COLO829 (cell line): ENCODE results near the gene KCTD10.

Experiments used
- DNase-seq: peaks from one replicate; pipeline ENCODE4 v3.0.0; 2012; ENCODE audit warnings: low spot score

KCTD10 gene

DNA sequence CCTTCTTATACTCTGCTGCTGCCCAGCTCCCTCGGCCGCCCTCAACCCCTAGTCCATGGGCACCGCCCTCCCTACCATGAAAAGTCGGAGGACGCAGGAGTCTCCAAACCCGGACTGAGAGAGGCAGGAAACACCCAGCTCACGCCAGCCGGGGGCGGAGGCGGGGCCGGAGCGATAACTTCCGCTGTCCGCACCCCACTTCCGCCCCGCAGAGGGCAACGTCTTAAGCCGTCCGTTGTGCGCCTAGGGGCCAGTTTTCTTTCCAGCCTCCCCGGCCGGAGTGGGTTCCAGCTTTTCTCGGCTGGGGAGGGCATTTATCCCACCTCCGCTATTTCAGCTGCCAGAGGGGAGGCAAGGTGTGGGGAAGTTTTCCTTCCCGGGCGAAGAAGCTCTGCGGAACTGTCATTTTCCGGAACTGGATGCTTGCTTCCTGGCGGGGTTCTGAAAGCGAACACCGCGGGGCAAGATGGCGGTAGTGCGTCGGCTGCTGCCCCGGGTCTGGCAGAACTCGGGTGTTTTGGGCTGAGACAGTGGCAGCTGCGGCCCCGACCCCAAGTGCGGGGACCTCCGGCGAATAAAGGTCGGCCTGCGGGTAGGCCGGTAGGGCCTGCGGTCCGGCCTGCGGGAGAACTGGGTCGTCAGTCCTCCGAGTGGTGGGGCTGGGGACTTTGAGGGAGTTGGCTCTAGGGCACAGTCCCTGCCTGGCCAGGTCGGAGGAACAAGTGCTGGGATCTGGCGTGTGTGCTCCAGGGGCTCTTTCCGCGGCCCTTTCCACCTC is at the start of gene KCTD10, which contains the start of gene UBE3B:
KCTD10 (minus strand) TSS at position 116 of the 778 bp plus-strand sequence; CDS start at position 78, 38 bp downstream.
UBE3B (plus strand) TSS at position 450 of the 778 bp plus-strand sequence. CDS start 5,918 bp downstream, outside the sequence.
- peak; percentile 93 for DNase-seq

DNA sequence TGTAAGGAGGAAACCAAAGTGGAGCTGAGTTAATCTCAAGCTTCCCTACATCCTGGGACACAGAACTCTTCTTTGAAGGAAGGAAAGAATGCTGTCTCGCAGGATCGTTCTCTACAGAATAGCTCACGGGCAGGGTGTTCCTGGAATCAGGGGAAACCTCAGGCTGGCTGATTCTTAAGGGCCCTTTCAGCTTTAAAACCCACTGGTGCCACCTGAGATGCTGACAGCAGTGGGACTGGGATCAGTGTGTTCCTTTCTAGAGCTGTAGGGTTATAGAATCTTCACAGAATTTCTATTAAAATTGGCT is 48.1 kb upstream of the KCTD10 start:
- no peak for DNase-seq

DNA sequence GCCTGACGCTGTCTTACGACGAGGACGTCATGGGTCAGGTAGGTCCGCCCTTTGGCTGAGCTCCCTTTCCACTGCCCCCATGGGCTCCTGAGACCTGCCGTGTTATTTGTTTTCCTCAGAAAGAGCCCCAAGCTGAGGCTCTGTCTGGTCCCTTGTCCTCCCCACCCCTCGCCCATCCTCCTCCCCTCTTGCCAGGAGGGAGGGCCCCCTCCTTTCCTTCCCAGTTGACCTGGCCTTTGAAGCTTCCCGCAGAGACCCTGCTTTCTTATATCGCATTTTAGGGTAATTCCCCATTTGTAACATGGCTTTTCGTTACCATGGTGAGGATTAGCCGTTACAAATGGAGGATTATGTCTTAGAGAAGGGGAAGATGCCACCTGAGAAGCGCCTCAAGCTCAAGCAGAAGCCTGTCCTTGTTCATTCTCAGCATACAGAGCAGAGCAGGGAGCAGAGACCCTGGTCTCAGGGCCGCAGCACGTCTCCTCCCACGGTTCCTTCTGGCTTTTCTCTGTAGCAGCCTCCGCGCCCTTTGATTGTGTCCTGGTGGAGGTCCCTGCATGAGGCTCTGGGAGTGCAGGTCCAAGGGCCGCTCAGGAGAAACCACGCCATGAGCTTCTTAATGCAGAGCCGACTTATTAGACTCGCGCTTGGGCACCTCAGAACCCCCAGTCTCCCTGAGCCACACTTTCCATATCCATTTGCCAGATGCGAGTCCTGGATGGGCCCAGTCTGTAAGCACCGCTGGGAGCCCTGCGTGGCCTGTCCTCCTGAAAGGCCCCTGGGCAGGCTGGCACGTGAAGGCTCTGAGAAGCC is 47.6 kb upstream of the KCTD10 start:
- no peak for DNase-seq

DNA sequence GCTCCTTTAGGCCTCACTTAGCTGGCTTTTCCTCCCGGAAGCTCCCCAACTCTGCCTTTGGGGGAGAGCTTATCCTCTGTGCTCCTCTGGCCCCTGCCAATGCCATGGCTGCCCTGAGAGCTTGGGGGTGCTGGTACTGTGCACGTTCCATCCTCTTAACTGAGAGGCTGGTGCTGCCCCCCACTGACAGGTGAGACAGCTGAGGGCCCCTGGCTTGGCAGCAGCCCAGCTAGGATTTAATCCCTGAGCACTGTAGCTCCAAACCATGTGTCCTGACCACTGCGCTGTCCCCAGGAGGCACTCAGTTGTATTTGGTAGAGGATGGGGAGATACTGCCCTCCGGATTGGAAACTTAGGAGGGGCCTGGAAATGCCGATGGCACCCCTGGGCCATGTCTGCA is 46.4 kb upstream of the KCTD10 start:
- DNase-seq = no peak

DNA sequence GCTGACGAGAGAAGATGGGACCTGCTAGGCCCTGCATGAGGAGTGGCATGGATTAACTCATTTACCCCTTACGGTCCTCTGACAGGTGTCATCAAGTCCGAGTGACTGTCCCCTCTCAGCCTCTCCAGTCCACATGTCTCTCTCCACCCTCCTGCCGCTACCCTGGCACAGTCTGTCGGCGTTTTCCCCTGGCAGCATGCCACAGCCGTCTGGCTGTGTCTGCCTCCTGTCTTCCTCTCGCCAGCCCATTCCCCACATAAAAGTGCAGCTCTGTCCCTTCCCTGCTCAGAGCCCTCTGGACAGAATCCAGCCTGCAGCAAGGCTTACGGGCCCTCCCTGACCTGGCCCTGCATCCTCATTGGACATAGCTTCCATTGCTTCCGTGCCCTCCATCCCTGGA is 46.0 kb upstream of the KCTD10 start:
- no peak for DNase-seq

GRCh38 chr12:109521831-109522230 is 44.7 kb upstream of the KCTD10 start:
- DNase-seq = no peak

GRCh38 chr12:109519787-109520186 is 42.7 kb upstream of the KCTD10 start:
- DNase-seq = no peak

GRCh38 chr12:109518820-109519665 is 41.9 kb upstream of the KCTD10 start:
- peak; percentile 89 for DNase-seq

GRCh38 chr12:109517619-109518018 is 40.5 kb upstream of the KCTD10 start:
- DNase-seq = no peak

GRCh38 chr12:109513977-109514376 is 36.9 kb upstream of the KCTD10 start:
- DNase-seq = no peak

- DNase-seq = no peak
These were observed 36.0 kb upstream of the KCTD10 start for GRCh38 chr12:109513051-109513450.

GRCh38 chr12:109512608-109513007 is 35.5 kb upstream of the KCTD10 start:
- no peak for DNase-seq

DNA sequence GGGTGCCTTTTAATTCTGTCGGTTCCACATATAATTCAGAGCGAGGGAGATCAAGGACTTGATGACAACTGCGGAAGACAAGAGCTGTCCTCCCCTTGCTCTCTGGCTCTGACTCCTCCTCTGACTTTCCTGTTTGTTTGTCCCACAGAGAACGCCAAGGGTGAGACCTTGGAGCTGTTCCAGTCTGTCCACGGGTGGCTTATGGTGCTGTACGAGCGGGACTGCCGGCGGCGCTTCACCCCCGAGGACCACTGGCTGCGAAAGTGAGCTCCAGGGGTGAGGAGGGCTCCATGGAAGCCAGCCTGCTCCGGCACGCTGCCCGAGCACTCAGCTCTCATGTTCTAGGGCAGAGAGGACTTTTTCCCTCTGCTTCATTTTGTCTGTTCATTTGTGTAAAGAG is 33.1 kb upstream of the KCTD10 start:
- no peak for DNase-seq

DNA sequence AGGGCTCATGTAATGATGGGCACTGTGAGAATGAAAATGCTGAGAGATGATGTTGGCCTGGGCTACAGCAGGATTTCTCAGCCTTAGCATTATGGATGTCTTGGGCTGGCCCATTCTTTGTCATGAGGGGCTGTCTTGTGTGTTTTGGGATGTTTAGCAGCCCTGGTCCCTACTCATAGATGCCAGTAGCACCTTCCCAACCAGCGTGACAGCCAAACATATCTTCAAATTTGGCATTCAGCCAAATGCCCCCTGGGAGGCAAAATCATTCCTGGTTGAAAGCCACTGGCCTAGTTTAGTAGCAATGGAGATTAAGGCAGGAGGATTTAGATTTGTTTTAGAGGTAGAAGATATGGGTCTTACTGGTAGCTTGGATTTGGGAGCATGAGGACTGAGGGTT is 27.0 kb upstream of the KCTD10 start:
- no peak for DNase-seq

- DNase-seq = no peak
These were observed 26.5 kb upstream of the KCTD10 start for GRCh38 chr12:109503611-109504010.

- no peak for DNase-seq
These were observed 25.2 kb upstream of the KCTD10 start for GRCh38 chr12:109502332-109502731.

DNA sequence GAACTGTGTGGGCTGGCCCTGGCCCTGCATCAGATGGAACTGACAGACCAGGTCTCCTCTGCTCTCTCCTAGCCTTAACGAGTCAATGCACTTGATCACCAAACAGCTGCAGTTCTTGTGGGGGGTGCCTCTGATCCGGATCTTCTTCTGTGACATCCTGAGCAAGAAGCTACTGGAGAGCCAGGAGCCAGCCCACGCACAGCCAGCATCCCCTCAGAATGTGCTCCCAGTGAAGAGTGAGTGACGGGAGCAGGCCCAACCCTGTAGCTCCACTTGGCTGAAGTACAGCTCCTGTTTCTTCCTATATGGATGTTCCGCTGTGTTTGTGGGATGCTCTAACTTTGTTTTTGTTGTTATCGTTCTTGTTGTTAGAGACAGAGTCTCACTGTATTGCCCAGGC is 24.2 kb upstream of the KCTD10 start:
- DNase-seq = no peak

DNA sequence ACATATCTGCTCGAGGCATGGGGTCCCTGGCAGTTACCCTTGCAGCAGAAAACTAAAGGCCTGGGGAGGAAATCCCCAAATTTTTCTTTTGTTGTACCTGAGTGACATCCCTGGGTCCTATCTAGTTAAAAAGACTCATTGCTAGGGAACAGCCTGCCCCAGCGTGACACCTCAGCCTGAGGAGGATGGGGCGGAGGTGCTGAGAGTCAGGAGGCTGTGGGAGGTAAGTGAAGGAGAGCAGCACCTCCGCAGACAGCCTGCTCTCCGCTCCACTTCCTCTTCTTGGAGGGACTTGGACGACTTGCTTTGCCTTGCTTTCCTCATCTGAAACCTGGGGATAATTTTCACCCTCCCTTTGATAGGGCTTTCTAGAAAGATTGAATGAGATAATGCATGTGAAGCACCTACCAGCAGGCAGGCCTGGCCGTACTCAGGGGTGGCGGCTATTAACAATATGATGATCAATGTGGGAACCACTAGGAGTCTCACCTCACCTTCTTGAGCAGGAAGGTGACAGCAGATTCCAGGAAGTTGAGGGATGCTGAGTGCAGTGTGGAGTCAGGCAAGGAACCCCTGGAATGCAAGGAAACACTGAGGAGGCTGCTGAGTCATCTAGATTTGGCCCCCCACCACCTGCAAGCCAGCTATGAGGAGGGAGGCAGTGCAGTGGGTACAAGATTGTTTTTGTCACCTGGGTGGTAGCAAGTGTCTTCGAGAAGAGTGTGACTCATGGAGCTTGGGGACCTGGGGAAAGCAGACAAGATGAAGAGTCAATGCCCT is 23.5 kb upstream of the KCTD10 start:
- DNase-seq = no peak

DNA sequence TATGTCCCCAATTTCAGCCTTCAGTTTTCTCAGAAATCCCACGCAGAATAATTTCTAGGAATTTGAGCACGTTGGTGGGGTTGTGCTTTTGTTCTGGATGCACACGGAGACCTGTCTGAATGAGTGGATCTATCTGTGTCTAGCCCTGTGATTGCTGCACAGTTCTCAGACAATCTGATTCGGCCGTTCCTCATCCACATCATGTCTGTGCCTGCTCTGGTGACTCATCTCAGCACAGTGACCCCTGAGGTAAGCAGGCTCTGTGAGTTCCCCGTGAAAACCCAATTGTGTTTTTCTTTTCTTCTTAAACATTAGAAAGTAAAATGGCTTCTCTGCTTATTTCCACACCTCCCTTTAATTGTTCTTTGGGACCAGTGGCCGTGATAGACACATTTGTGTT is 20.6 kb upstream of the KCTD10 start:
- no peak for DNase-seq

- DNase-seq = no peak
These were observed 19.2 kb upstream of the KCTD10 start for GRCh38 chr12:109496306-109496705.

DNA sequence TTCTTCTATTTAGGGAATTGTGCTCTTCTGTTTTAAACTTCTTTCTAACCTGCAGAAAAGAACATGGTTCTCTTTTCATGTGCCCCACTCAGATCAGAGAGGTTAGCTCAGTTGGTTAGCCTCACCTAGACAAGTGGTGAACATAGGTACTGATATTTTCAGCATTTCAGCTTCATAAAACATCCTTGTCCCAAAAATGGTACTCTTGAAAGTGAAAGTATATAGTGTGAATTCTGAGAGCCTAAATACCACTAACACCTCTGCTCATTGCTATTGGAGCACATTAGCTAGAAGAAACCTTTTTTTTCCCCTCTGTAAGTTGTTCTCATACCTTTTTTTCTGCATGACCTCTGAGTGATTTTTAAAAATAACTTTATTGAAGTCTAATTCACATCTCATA is 17.9 kb upstream of the KCTD10 start:
- no peak for DNase-seq
